MM.1S (cell line): ENCODE measurements around the gene VPS13A.

Experiments used
- CTCF ChIP-seq: fragments of 300-600 bp; sonication (generic); IDR thresholded peaks from 2 replicates; pipeline ENCODE4 v1.5.1; 2016; ENCODE audit warnings: antibody characterized with exemption, low read length, mixed read lengths
- EZH2 ChIP-seq: fragments of 300-600 bp; sonication (generic); optimal IDR thresholded peaks from 2 replicates; pipeline ENCODE3; 2017; ENCODE audit warnings: low read depth, mild to moderate bottlenecking, antibody characterized with exemption, low read length, mixed read lengths

DNA sequence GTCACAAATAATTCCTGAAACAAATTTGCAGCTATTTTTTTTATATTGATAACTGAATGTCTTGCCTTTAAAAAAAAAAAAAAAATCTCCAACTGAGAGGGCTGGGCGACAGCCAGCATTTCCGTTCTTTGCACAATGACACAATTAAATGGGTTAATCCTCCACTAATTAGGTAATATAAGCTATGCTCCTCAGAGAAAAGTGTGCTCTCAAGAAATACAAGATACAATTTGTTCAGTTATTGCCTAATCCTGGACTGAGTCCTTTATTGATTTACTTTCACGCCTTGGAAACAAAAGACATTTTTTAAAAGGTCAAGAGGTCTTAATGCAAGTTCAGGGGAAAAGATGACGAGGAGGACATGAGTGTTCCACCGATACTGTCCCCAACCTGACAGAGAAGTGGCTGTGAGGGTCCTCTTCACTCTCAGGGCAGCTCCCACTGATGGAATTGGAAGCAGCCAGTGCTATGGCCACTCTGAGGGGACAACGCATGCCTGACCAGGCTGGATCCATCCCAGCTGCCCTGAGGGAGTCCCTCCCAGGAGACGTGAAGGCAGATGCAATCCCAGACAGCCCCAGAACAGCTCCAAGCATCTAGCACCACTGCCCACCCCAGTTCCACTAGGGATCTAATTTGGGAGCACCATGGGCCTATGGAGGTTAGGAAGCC lies 250.1 kb downstream of the VPS13A start:
- TF ChIP-seq CTCF = no peak
- no peak for TF ChIP-seq EZH2
